HG03039 (cell line): ENCODE measurements around the gene HS3ST3A1.

Source experiments
- ATAC-seq: cut with Tn5 transposase; IDR thresholded peaks from one replicate; pipeline ENCODE4 v1.9.1; 2021; ENCODE audit warnings: mild to moderate bottlenecking, moderate library complexity; ENCODE audit not compliant: unreplicated experiment

HS3ST3A1 gene

DNA sequence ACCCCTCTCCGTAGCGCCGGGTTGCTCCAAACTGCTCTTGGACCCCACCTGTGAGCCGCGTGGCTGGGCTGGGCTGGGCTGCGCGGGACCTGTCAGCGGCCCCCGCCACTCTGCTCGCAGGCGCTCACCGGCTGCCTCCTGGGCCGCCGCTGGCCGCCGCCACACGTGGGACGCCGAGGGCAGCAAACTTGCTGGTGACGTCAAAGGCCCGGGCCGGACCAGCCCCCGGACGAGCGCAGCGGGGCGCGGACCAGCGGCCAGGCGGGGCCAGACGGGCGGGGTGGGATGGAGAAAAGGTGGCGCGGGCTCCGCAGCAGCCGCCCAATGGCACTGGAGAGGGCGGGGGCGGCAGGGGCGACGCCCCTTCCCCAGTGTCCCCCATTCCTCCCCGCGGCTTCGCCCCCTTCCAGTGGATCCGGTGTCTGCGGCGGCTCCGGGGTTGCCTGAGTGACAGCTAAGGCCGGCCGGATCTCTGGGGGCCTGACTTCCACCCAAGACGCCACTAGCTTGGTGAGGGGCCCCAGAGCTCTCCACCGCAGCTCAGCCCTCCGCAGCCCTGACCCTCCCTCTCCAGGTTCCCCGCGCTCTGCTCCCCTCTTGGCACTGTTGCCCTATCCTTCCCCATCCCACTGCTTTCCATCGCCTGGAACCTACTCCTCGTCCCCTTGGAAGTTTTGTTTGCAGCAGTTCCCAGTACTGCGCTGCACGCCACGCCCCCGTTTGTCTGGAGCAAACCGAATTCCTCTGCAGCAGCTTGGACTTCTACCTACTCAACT lies at the start of gene HS3ST3A1:
Gene HS3ST3A1 (minus strand): TSS at position 154 of the 776 bp plus-strand sequence. CDS start 800 bp downstream, outside the sequence.
- ATAC-seq = no peak

- no peak for ATAC-seq
These were observed 48.5 kb upstream of the HS3ST3A1 start for GRCh38 chr17:13650096-13650675.

DNA sequence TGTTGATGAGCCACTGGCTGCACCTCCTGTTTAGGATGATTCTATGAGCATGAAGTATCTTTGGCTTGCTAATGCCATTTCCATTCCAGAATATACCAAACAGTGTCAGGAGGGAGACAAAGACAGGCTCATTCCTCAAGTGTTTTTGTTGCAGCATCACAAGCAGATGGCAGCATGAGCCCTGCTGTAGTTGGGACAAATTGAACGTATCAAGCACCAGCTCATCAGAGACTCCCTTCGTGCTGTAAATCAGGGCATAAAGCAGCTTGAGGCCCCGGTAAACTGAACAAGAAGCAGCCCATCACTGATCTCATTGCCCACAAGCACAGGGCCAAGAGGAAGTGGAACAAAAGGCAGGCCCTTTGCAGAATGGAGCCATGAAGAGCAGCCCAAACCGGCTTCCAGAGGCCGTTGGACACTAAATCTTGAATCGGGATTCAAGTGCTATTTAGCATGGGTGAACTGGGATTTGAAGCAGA lies 45.9 kb upstream of the HS3ST3A1 start:
- no peak for ATAC-seq

DNA sequence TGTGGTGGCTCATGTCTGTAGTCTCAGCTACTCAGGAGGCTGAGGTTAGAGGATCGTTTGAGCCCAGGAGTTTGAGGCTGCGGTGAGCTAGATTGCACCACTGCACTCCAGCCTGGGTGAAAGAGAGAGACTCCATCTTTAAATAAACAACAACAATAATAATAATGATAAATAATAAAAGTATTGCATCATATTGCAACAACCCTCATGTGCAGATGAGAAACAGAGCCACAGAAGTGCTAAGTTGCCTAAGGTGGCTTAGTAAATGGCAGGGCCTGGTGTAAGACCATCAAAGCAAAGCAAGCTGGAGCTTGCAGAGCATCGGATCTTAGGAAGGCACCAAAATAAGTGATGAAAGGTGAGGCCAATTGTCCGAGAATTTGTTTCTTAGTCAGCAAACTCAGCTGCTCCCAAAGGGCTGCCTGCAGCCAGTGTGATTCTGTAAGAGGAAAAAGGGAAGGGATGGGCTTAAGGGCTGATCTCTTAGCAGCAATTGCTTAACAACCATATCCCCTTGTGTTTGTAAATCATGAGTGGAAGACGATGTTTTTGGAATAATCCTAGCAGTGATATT lies 45.3 kb upstream of the HS3ST3A1 start:
- ATAC-seq = no peak

DNA sequence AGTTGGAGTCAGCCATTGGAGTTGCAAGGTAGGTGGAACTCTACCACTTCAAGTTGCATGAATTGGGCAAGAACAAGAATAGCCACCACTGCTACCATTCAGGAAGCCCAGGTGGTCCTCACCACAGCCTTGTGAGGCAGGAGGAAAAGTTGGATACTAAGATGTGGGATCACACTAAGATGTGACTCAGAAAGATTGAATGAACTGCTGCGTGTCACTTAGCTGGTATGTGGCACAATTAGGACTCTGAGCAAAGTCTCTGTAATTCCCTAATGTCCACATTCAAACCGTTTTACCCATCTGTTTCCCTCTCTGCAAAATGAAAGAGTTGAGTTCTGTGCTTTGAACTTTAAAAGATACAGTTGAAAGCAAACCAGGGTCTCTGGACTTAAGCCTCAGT lies 44.7 kb upstream of the HS3ST3A1 start:
- no peak for ATAC-seq

GRCh38 chr17:13643180-13643579 lies 41.5 kb upstream of the HS3ST3A1 start:
- ATAC-seq = no peak

- no peak for ATAC-seq
These were observed 40.5 kb upstream of the HS3ST3A1 start for GRCh38 chr17:13642188-13642587.

DNA sequence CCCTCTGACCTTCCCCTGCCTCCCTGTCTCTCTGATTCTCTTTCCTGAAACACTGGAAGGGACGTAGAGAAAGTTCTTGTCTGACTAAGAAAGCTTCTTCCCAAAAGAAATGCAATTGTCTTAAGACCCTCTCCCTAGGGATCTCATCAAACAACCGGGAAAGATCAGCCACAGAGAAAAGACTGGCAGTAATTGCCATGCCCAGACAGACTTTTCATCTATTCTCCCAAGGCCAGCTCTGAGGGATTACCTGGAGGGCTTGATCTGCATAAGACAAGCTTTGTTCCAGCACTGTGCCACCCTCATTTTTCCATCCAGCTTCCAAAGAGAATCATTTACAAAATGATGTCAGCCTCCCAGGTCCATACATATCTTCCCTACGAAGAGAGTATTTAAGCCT lies 38.8 kb upstream of the HS3ST3A1 start:
- no peak for ATAC-seq

DNA sequence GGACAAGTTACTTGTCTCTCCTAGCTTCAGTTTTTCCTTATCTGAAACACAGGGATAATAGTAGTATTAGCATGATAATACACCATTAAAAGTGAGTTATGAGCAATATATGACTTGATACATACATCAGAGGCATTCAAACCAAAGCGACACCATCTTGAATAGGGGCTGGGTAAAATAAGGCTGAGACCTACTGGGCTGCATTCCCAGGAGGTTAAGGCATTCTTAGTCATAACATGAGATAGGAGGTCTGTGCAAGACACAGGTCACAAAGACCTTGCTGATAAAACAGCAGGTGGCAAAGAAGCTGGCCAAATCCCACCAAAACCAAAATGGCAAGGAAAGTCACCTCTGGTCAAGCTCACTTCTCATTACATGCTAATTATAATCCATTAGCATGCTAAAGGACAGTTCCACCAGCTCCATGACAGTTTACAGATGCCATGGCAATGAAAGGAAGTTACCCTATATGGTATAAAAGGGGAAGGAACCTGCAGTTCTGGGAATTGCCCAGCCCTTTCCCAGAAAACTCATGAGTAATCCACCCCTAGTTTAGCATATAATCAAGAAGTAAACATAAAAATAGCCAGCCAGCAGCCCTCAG lies 37.2 kb upstream of the HS3ST3A1 start:
- ATAC-seq = no peak

GRCh38 chr17:13636951-13637350 lies 35.2 kb upstream of the HS3ST3A1 start:
- ATAC-seq = no peak

GRCh38 chr17:13635951-13636350 lies 34.2 kb upstream of the HS3ST3A1 start:
- ATAC-seq = no peak

GRCh38 chr17:13634021-13634420 lies 32.3 kb upstream of the HS3ST3A1 start:
- ATAC-seq = no peak

- no peak for ATAC-seq
These were observed 29.8 kb upstream of the HS3ST3A1 start for GRCh38 chr17:13631529-13631928.

GRCh38 chr17:13626703-13627102 lies 25.0 kb upstream of the HS3ST3A1 start:
- ATAC-seq = no peak

- no peak for ATAC-seq
These were observed 17.7 kb upstream of the HS3ST3A1 start for GRCh38 chr17:13619462-13619861.

DNA sequence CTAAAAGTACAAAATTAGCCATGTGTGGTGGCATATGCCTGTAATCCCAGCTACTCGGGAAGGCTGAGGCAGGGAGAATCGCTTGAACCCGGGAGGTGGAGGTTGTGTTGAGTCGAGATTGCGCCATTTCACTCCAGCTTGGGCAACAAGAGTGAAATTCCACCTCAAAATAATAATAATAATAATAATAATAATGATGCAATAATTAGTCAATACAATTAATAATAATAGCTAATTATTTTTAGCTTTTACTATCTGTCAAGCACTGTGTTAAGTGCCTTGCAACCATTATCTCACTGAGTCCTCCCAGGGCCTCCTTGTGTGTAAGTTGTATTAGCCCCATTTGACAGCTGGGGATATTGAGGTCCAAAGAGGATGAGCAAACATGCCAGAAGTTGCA lies 14.3 kb upstream of the HS3ST3A1 start:
- ATAC-seq = no peak

GRCh38 chr17:13609941-13610340 lies 8.2 kb upstream of the HS3ST3A1 start:
- ATAC-seq = no peak

- ATAC-seq = no peak
These were observed 380 bp downstream of the HS3ST3A1 start for GRCh38 chr17:13601322-13601775.

GRCh38 chr17:13600475-13601321 lies 1.0 kb downstream of the HS3ST3A1 start:
- no peak for ATAC-seq

DNA sequence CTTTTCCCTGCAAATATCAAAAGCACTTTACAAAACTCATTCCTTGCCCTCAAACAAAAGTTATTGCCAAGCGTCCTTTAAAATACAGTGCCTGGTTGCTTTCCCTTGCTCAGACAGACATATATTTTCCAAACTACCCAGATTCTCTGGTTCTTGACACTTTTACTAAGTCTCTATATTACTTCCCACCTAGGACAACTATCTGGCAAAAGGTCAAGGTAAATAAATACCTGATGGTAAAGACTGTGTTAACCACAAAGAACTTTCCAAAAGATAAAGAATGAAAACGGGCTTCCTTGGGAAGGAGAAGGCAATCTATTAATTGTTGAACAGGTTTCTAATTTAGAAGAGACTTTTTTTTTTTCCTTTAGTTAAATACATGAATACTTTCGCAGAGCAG lies 1.9 kb downstream of the HS3ST3A1 start:
- no peak for ATAC-seq

- no peak for ATAC-seq
These were observed 2.6 kb downstream of the HS3ST3A1 start for GRCh38 chr17:13599168-13599577.
